SK-N-MC (cell line): ENCODE measurements around the gene CNGB1.
"Not testable (repeated sequence)": the region's sequence is repeated elsewhere in the genome, so short reads cannot be mapped to it uniquely, and the experiment has no call there.

Experiments
- DNase-seq: peaks from one replicate; pipeline ENCODE4 v3.0.0-alpha.2; 2011; ENCODE audit warnings: low read depth, low spot score
- H3K27ac ChIP-seq: fragments of 200-600 bp; sonication (generic); 2 replicates; pipeline ENCODE4 v1.5.1; 2016; ENCODE audit warnings: mixed run types
- H3K36me3 ChIP-seq: fragments of 200-600 bp; sonication (generic); 2 replicates; pipeline ENCODE4 v1.6.1; 2017; ENCODE audit warnings: antibody characterized with exemption, low read length, mixed read lengths; ENCODE audit not compliant: insufficient read depth
- H3K4me3 ChIP-seq: fragments of 200-600 bp; sonication (generic); 2 replicates; pipeline ENCODE4 v1.5.1; 2016
- H3K9ac ChIP-seq: fragments of 200-600 bp; sonication (generic); 2 replicates; pipeline ENCODE4 v1.8.0; 2017; ENCODE audit warnings: mixed run types, mixed read lengths; ENCODE audit not compliant: insufficient read length
- H3K9me3 ChIP-seq: fragments of 200-600 bp; sonication (generic); 2 replicates; pipeline ENCODE4 v1.6.1; 2017; ENCODE audit warnings: low read depth, mild to moderate bottlenecking, antibody characterized with exemption, low read length, moderate library complexity, mixed read lengths
- EZH2 ChIP-seq: fragments of 200-600 bp; sonication (generic); IDR thresholded peaks from one replicate; pipeline ENCODE4 v1.6.1; 2017; ENCODE audit warnings: antibody characterized with exemption
- FOXP2 ChIP-seq: optimal IDR thresholded peaks from 2 replicates; pipeline ENCODE3; 2011; ENCODE audit warnings: mild to moderate bottlenecking, moderate library complexity; ENCODE audit not compliant: insufficient read depth; ENCODE audit errors: extremely low read length, control extremely low read depth
- POLR2AphosphoS5 ChIP-seq: IDR thresholded peaks from 2 replicates; pipeline ENCODE4 v1.6.1; 2012; ENCODE audit warnings: mild to moderate bottlenecking, low read depth, low read length, borderline replicate concordance

Gene CNGB1

GRCh38 chr16:57897053-57897784, 73.7 kb downstream of the CNGB1 start:
- Histone ChIP-seq H3K4me3 (no peak overlapping the region), H3K27ac (no peak overlapping the region), H3K9me3 (no peaks in the 10 kb centered on the region), H3K36me3 (no peaks in the 10 kb centered on the region), H3K9ac (no peak overlapping the region)
- DNase-seq: no peak
- TF ChIP-seq EZH2: no peak
- TF ChIP-seq FOXP2: no peak
- TF ChIP-seq POLR2AphosphoS5: no peak

GRCh38 chr16:57895081-57895547, 75.8 kb downstream of the CNGB1 start:
- H3K9me3 ChIP-seq, H3K9ac ChIP-seq, DNase-seq, H3K36me3 ChIP-seq, H3K27ac ChIP-seq, H3K4me3 ChIP-seq: not testable (repeated sequence)

- Histone ChIP-seq H3K9ac (no peak overlapping the region), H3K36me3 (no peaks in the 10 kb centered on the region), H3K27ac (no peak overlapping the region), H3K9me3 (no peaks in the 10 kb centered on the region), H3K4me3 (no peak overlapping the region)
- DNase-seq: no peak
- TF ChIP-seq POLR2AphosphoS5: no peak
- no peak for TF ChIP-seq FOXP2
- TF ChIP-seq EZH2: no peak
Measured at GRCh38 chr16:57894390-57895080, 76.4 kb downstream of the CNGB1 start.

GRCh38 chr16:57893559-57894389, 77.2 kb downstream of the CNGB1 start:
- DNase-seq: no peak
- H3K36me3 ChIP-seq: no peaks in the 10 kb centered on the region
- no peak for TF ChIP-seq POLR2AphosphoS5
- TF ChIP-seq EZH2: no peak
- no peak for TF ChIP-seq FOXP2
- H3K9me3 ChIP-seq: no peaks in the 10 kb centered on the region
- no peak overlapping the region for H3K27ac ChIP-seq
- H3K9ac ChIP-seq: no peak overlapping the region
- H3K4me3 ChIP-seq: no peak overlapping the region

GRCh38 chr16:57893217-57893558, 77.7 kb downstream of the CNGB1 start:
- TF ChIP-seq POLR2AphosphoS5: no peak
- no peak for TF ChIP-seq FOXP2
- TF ChIP-seq EZH2: no peak
- H3K9ac ChIP-seq: no peak overlapping the region

GRCh38 chr16:57892447-57893096, 78.4 kb downstream of the CNGB1 start:
- H3K9ac ChIP-seq: no peak overlapping the region
- no peak overlapping the region for H3K27ac ChIP-seq
- H3K9me3 ChIP-seq: no peaks in the 10 kb centered on the region
- TF ChIP-seq FOXP2: no peak
- TF ChIP-seq POLR2AphosphoS5: no peak
- no peak for TF ChIP-seq EZH2
- no peak for DNase-seq
- no peak overlapping the region for H3K4me3 ChIP-seq
- no peaks in the 10 kb centered on the region for H3K36me3 ChIP-seq

More at GRCh38 chr16:57893217-57893558, 77.7 kb downstream of the CNGB1 start:
- no peak overlapping the region for H3K27ac ChIP-seq
- no peak for DNase-seq
- no peak overlapping the region for H3K4me3 ChIP-seq
- no peaks in the 10 kb centered on the region for H3K36me3 ChIP-seq
- no peaks in the 10 kb centered on the region for H3K9me3 ChIP-seq

- Histone ChIP-seq H3K36me3 (no peaks in the 10 kb centered on the region), H3K9me3 (no peaks in the 10 kb centered on the region), H3K4me3 (no peak overlapping the region), H3K9ac (no peak overlapping the region), H3K27ac (no peak overlapping the region)
- TF ChIP-seq EZH2: no peak
- TF ChIP-seq POLR2AphosphoS5: no peak
- no peak for TF ChIP-seq FOXP2
- no peak for DNase-seq
Measured at GRCh38 chr16:57892041-57892440, 78.9 kb downstream of the CNGB1 start.

GRCh38 chr16:57890752-57891111, 80.2 kb downstream of the CNGB1 start:
- no peak for TF ChIP-seq POLR2AphosphoS5
- TF ChIP-seq FOXP2: no peak
- no peak for TF ChIP-seq EZH2
- H3K27ac ChIP-seq: no peak overlapping the region
- no peak for DNase-seq
- no peak overlapping the region for H3K9ac ChIP-seq
- H3K4me3 ChIP-seq: no peak overlapping the region
- no peaks in the 10 kb centered on the region for H3K36me3 ChIP-seq
- H3K9me3 ChIP-seq: no peaks in the 10 kb centered on the region
